GM19372 (cell line): ENCODE results near the gene C15orf39.

Source experiments
- ATAC-seq: cut with Tn5 transposase; IDR thresholded peaks from one replicate; pipeline ENCODE4 v1.9.1; 2021; ENCODE audit warnings: mild to moderate bottlenecking, low read depth, moderate library complexity; ENCODE audit not compliant: unreplicated experiment

Gene C15orf39

DNA sequence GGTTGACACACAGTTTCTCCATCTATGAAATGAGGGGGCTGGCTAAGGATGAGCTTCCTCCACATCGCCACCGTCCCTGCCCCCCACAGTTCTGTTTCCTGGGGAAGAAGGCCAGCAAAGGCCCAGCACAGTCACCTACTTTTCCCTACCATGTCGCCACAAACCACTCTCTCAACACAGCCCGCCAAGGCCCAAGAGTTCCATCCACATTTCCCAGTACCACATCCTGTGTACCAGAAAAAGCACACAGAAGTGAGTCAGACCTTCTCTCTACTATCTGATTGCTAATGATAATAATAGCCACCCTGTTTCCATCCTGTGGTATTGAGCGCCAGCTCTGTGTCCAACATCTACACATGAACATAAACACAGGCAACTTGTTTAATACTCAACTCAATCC lies 30.3 kb upstream of the C15orf39 start:
- no peak for ATAC-seq

DNA sequence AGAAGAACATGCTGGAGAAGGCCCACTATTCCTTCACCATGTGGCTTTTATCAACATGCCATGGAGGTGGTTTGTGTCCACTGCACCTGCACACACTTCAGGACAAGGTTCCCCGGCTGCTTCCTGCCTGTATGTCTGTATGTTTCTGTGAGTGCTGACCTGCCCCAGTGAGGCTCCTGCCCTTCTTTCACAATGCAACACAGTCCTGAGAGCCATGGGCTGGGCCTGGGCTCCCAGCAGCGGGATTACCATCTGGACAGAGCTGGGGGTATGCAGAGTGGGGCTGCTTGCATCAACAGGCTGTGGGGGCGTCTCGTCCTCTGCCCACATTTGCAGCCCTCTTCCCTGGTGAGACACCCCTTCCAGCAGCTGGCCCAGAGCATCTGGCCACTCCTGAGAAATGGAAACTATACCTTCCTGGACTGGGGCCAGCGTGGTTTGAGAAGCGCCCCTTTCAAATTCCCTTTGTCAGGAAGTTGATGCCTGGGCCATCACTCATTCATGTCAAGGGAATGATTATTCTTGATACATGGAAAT lies 29.3 kb upstream of the C15orf39 start:
- ATAC-seq = no peak

DNA sequence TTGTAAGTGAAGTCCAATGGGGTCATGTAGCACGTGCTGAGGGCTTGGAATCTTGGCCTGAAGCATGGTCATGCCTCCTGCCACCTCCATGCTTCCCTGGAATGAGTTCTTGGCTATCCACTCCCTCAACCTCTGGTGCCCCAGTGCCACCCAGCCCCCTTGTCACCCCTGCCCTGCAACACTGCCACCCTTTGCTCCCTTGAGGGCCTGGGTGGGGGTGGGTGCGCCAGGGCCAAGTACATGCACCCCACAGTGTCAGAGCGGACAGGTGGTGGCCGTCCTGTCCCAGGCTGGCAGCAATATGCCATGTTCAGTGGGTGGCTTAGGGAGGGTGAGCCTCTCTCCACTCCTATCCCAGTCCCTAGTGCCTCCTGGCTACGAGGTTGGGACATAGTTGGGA lies 27.6 kb upstream of the C15orf39 start:
- ATAC-seq = no peak

DNA sequence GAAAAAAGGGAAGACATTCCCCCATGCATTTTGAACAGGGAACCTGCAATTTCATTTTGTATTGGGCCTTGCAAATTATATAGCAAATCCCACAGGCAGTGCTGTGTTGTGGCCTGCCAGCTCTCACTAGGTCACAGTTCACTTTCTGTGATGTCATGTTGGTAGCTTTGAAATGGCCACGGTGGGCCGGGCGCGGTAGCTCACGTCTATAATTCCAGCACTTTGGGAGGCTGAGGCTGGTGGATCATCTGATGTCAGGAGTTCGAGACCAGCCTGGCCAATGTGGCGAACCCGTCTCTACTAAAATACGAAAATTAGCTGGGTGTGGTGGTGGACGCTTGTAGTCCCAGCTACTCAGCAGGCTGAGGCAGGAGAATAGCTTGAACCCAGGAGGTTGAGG lies 27.0 kb upstream of the C15orf39 start:
- ATAC-seq = no peak

DNA sequence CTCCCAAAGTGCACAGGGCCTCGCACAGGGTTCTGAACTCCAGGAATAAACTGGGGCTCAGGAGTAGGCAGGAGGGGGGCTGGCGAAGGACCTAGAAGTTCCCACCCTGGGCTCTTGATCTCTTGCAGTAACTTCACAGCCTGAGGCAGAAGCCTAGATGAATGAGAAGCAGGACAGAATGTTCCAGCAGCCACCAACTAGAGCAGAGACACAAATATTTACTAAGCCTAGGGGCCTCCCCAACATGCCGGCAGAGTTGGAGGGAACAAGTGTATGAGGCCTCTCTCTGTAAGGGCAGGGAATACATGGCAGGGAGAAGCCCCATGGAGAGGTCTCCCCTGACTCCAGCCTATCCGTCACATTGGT lies 25.3 kb upstream of the C15orf39 start:
- no peak for ATAC-seq

DNA sequence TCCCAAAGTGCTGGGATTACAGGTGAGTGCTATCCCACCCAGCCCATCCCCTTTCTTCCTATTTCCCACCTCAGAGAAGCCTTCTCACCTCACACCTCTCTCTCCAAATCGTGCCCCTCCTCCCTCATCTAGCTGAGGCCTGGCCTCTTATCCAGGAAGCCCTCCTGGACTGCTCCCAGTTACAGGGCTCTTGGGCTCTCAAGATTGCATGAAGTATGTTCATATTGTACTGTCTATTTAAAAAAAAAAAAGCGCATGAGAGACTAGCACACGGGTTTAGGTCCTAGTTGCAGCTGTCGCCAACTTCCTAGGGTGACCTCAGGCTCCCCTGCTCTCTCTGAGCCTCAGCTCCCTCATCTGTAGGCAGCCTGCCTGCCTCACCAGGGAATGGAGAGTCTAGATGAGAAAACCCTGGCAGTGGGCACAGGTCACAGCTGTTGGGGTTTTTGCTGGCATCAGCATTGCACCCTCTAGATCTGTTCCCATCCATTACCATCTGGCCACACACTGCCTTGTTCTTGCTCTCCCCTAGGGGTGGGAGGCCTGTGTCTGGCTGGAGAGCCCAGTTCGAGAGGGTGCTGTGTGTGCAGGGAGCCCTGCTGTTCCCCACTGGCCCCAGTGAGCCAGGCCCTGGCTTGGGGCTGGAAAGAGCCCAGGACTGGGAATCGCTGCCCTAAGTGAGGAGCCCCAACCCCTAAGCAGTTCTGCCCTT lies 24.2 kb upstream of the C15orf39 start:
- no peak for ATAC-seq

DNA sequence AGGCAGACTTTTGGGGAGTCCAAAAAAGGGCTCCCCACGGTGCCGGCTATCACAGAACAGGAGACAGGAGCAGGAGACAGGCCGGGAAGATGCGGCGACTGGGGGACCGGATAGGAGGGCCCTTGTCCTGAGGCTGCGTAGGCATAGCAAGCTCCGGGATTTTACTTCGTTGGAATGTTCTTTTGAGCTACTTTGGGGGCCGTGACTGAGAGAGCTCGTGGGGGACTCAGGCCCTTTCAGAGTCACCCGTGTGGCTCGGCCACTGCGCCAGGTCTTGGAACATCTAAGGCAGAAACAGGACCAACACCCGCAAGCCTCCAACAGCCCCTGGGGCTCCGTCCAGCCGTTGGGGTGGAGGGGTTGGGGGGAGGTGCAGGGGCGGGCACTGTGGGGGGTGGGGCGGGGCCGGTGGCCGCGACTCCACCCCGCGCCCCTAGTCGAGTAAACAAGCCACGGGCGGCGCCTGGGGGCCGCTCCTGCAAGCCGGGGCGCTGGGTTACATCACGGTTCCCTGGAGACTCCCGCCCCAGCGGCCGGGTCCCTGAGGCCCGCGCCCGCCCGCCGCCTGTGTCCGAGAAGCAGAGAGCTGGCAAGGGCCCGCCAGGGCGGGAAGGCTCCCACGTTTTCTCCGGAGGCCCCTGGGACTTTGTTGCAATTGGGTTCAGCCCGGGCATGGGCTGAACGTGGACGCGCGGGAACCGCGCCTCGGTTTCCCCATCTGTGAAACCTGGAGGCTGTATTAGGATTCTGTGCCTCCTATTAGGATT lies 23.3 kb upstream of the C15orf39 start:
- no peak for ATAC-seq

DNA sequence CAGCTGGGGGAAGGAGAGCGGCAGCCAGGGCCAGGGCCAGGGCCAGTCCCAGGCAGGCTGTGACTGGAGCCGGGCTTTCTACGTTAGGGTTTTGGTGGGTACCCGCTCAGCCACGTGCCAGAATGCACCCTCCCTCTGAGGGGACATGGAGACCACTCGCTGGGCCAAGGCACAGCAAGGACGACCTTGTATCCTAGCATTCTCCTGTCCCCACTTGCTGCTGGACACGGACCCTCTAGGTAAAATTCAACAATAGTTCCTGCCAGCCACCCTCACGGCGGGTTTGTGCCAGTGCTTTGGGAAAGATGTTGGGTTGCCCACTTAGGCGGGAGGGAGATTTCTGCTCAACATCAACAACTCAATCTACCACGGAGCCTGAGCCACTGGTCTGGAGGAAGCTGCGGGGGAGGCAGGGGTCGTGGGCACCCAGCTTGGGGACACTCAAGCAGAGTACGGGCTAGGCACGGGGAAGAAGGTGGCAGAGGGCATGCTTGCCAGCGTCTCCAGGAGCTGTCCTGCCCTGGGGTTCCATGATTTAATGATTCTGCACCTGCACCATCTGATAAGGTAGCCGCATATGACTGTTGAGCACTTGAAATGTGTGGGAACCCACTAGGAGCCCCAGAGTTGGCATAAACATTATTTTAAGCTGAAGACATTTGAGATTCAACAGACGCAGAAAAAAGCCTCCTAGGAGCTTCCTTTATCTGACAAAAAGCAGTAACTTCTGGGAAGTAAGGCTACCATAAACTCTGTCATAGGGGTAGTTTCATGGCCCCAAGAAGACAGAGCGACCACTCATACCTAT lies 22.5 kb upstream of the C15orf39 start:
- no peak for ATAC-seq

DNA sequence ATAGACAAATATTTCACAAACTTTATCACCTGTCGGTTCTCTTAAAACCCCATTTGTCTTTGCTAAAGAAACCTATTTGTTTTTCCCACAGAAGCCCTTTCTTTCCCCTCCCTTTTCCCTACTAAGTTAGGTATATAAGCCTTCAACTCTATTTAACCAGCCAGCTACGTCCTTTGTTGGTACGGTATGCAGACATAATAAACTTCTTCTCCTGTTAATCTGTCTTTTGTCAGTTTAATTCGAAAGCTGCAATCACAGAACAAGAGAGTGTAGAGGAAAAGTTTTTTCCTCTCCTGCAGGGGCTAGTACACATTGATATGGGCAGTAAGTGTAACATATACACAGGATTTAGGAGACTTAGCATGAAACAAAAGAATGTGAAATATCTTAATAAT lies 21.9 kb upstream of the C15orf39 start:
- no peak for ATAC-seq

DNA sequence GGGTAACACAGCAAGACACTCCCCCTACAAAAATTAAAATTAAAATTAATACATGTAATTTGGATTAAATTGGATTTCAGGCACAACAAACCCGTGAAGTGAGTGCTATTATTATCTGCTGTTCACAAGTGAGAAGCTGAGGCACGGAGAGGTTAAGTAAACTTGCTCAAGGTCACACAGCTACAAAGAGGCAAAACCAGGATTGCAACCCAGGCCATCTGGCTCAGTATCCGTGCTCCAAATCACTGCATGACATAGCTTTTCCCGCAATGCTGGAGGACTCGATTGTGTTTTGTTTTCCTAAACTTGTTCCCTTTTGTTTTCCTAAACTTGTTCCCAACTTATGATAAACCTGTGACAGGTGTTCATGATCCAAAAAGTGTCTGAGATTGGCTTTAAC lies 19.9 kb upstream of the C15orf39 start:
- ATAC-seq = no peak

DNA sequence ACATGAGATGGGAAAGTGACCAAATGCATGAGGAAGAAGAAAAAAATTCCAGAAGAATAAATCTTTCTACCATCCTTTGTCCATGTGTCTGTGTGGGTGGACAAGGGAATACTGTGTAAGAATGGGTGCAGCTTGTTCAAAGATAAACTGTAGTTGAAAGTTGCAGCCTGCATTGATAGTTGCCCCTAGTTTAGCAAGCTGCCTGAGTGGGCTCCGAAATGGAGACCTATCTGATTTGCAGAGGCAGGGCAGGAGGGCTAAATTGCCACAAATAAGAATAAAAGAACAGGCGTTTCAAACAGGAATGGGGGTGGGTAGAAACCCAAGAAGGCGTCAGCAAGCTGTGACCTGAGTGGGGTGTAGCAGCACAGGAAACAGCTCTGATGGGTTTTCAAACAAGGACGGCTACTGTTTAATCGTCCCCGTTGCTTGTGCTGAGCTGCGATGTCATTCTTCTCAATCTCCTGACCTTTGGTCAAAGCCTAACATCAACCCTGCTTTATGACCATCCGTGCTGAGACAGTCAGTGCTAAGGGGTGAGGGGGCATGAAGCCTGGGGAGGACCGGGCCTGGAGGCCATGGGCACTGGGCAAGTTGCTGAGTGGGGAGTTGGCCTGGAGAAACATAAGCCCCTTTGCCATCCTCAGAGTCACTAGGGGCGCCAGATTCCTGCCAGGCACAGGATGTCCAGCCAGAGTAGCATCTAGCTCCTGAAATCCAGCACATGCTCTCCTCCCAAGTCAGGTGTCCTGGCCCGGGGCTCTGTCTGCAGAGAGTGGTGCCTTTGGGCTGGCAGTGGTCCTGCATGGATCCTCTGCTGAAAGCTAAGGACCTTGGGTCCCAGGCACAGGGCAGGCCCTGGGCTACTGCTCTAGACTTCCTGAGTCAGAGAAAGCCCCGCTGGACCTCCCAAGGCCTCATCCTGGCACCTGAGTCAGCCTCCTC lies 19.2 kb upstream of the C15orf39 start:
- ATAC-seq = no peak

DNA sequence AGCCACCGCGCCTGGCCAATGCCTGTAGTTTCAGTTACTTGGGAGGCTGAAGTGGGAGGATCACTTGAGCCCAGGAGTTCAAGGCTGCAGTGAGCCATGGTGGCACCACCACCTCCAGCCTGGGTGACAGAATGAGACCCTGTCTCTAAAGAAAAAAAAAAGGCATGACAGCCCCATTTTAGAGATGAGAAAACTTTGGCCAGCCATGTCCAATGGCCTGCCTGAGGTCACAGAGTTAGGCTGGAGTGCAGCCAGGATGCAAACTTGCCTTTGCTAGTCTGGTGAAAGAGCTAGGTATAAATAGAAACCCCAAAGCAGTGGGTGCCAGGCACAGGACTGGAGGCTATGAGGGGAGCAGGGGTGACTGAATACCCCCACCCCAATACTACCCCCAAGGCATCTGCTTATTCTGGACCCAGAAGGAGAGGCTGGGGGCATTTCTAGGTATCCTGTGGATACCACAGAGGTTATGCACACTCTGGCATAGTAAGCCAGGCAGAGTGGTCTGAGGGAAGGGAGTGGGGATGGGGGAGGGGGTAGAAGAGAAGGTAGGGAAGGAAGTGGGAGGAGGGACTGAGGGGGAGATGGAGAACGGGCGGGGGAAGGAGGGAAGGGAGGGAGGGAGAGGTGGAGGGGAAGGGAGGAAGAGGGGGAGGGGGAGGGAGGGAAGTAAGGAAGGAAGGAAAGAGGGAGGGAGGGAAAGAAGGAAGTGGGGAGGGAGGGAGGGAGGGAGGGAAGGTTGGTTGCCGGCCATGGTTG lies 16.2 kb upstream of the C15orf39 start:
- ATAC-seq = no peak

DNA sequence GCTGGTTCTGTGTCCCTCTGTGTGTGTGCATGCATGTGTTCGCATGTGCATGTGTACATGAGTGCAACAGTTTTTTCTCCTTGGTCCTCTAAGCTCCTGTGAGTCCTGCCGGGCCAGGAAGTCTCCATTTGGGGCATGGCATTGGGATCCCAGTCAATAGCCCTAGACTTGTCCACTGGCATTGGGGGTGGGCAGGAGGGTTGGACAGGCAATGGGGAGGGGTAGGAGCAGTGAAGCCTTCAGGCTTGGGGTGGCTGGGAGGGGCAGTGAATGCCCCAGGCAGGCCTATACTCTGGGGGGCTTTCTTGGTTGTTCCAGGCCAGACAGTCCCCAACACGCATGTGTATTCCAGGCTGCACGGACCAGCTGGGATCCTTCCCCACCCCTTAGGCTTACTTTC lies 15.6 kb upstream of the C15orf39 start:
- no peak for ATAC-seq

DNA sequence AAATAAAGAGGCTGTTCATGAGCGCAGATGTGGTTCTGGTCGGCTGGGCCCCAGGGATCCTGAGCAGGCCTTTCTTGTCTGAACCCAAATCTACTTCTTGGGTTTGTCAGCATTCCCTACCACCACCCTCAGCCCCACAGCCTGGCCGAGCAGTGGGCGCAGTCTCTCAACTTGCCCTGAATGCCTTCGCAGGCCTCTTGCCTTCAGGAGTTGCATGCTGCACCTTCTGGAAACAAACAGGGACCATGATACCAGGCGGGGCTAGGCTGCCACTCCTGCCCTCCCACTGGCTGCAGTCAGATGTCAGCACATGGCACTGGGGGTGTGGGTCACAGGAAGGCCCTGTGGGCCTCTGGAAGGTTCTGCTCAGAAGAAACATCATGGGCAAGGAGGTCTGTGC lies 13.2 kb upstream of the C15orf39 start:
- ATAC-seq = no peak

DNA sequence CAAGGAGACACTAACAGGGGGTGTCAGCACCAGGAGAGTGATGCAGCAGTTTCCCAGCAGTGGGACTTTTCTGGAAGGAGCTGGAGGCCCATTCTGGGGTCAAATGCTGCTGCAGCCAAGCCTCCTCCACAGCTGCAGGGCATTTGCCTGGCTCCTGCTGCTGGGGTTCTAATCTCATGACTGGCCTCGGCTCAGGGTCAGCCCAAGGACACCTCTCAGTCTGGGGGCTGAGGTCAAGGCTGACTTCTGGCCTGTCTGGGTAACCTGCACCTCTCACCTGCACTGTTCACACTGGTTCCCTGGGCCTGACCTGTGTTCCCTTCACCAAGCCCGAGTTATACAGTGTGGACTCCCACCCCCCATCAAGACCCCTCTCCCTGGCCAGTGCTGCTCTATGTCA lies 10.4 kb upstream of the C15orf39 start:
- no peak for ATAC-seq

DNA sequence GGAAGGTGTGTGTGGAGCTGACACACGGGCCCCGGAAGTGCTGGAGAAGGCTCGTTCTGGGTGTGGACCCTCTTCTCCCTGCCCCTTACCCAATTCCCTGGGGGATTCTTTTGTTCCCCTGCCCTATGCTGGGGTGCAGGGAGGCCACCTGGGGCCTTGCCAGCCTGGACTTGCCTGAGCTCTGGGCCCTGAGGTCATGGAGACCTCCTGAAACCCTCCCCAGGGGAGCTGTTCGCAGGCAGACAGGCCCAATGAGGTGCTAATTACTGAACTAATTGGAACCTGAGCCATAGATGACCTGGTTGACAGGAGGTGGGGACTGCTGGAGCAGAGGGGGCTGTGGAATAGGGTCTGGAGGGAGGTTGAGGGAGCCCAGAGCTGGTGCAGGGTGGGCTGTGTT lies 9.4 kb upstream of the C15orf39 start:
- no peak for ATAC-seq

DNA sequence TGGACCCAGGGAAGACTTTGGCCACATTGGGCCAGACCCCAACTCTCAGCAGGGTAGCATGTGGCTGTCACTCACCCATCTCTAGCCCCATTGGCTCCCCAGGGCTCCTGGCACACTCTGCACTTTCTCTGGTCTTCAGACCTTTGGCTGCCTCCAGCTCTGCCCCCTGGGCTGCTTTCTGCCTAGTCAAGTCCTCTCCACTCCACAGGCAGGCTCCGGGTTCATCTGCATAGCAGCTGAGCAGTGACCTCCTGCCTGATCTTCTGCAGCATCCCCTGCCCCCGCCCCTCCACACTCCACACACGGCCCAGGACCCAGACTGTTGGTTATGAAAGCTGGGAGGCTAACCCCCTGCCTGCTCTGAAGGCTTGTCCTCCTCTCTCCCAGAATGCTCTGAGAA lies 8.4 kb upstream of the C15orf39 start:
- ATAC-seq = no peak

DNA sequence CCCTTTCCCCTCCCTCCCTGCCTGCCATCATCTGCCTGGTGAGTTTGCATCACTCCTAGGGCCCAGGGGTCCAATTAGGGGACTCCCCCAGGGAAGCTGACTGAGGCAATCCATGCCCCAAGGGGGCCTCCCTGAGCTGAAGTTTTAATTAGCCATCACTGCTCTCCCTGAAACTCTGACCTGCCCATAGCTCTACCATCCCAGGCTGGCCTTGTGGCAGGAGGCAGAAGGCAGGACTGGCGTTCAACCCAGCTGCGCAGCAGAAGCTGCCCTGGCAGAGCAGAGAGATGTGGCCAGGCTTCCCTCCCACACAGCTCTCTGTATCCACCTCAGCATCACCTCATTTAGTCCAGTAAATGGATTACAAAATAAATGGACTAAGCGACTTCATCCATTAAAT lies 7.7 kb upstream of the C15orf39 start:
- ATAC-seq = no peak

DNA sequence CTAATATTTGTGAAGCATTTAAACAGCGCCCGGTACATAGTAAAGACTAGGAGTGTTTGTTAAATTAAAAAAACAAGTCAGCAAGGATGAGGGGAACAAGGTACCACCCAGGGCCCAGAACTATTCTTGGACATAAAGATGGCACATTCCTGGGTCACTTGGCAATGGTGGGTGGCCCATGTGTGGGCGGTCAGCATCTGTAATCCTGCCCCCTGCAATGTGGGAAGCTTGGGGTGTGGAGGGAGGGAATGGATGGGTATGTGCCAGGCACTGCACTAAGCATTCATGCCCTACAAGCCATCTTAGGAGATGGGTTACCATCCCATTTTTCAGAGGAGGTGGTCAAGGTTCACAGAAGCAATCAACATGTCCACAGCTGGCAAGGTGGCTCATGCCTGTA lies 7.3 kb upstream of the C15orf39 start:
- ATAC-seq = no peak
